OCI-LY7 (cell line): Measurements from ENCODE around the gene HHEX. TPM values are rescaled to one million over a fixed set of nuclear protein-coding genes. Genes with fewer than 3 reads are reported as not detected.

ENCODE experiments used
- BruUV-seq: library from RNA; stranded (reverse); fragments of 400-500 nt; replicated peaks from 2 replicates; lab custom pipeline; 2021; lab: Mats Ljungman, UMichigan
- CTCF ChIA-PET: fragments of 300-600 bp; sonication (Branson Sonifier 250); formaldehyde crosslinking; loops from one replicate; lab custom pipeline; 2022; ENCODE audit warnings: antibody characterized with exemption; ENCODE audit not compliant: unreplicated experiment; lab: Charles Lee
- POLR2A ChIA-PET: fragments of 300-600 bp; sonication (Branson Sonifier 250); formaldehyde crosslinking; loops from one replicate; lab custom pipeline; 2022; ENCODE audit warnings: antibody characterized with exemption; lab: Charles Lee
- DNase-seq: peaks from one replicate; pipeline ENCODE4 v3.0.0-alpha.2; 2015; ENCODE audit warnings: low spot score
- H2AFZ ChIP-seq: fragments of 200-600 bp; sonication (generic), shearing (Covaris generic); 2 replicates; pipeline ENCODE4 v1.6.1; 2014; ENCODE audit warnings: mild to moderate bottlenecking, antibody characterized with exemption, low read length, moderate library complexity
- H3K27ac ChIP-seq: fragments of 200-600 bp; sonication (generic); 2 replicates; pipeline ENCODE4 v1.5.1; 2014; ENCODE audit warnings: mixed run types, low read depth, mild to moderate bottlenecking, moderate library complexity, low read length, inconsistent platforms; ENCODE audit not compliant: poor library complexity, severe bottlenecking
- H3K36me3 ChIP-seq: fragments of 200-600 bp; sonication (generic); 2 replicates; pipeline ENCODE4 v1.6.1; 2014; ENCODE audit warnings: mild to moderate bottlenecking, antibody characterized with exemption, low read length, moderate library complexity, mixed read lengths; ENCODE audit not compliant: insufficient read depth
- H3K4me1 ChIP-seq: fragments of 200-600 bp; sonication (generic); 2 replicates; pipeline ENCODE4 v1.5.1; 2014; ENCODE audit warnings: mild to moderate bottlenecking, low read length; ENCODE audit not compliant: insufficient read depth, poor library complexity, severe bottlenecking
- H3K4me2 ChIP-seq: fragments of 200-600 bp; sonication (generic); 2 replicates; pipeline ENCODE4 v1.6.1; 2014; ENCODE audit warnings: mild to moderate bottlenecking, low read length
- H3K4me3 ChIP-seq: fragments of 200-600 bp; sonication (generic); 2 replicates; pipeline ENCODE4 v1.5.1; 2014; ENCODE audit warnings: mild to moderate bottlenecking, low read depth, low read length; ENCODE audit not compliant: poor library complexity, severe bottlenecking
- H3K79me2 ChIP-seq: fragments of 200-600 bp; sonication (generic); 2 replicates; pipeline ENCODE4 v1.6.1; 2016; ENCODE audit warnings: low read depth, mild to moderate bottlenecking, low read length, moderate library complexity, mixed read lengths; ENCODE audit not compliant: insufficient read depth
- H3K9me2 ChIP-seq: fragments of 200-600 bp; sonication (generic); 2 replicates; pipeline ENCODE4 v1.6.1; 2016; ENCODE audit warnings: mild to moderate bottlenecking, low read length, mixed read lengths; ENCODE audit not compliant: insufficient read depth
- H3K9me3 ChIP-seq: fragments of 200-600 bp; sonication (generic); 2 replicates; pipeline ENCODE4 v1.6.1; 2014; ENCODE audit warnings: mild to moderate bottlenecking, mixed run types, low read length, mixed read lengths
- H4K20me1 ChIP-seq: fragments of 200-600 bp; sonication (generic); 2 replicates; pipeline ENCODE4 v1.6.1; 2014; ENCODE audit warnings: mild to moderate bottlenecking, antibody characterized with exemption, low read length, moderate library complexity, mixed read lengths; ENCODE audit not compliant: insufficient read depth
- EZH2phosphoT487 ChIP-seq: fragments of 200-600 bp; sonication (generic); IDR thresholded peaks from 2 replicates; pipeline ENCODE4 v1.6.1; 2018; ENCODE audit warnings: low read depth, borderline replicate concordance, mild to moderate bottlenecking, mixed run types, antibody characterized with exemption, low read length, moderate library complexity, mixed read lengths
- intact Hi-C: fragments of 100-400 bp; cut with micrococcal nuclease; formaldehyde crosslinking; loops from one replicate; pipeline ENCODE4 v1.10.0; 2022; ENCODE audit not compliant: unreplicated experiment
- total RNA-seq, 2 experiments: library from RNA; depleted of rRNA in 1 of 2; stranded (reverse); fragments of >200 nt in 1 of 2; shearing (Covaris generic) in 1 of 2; gene quantifications; 2 replicates each; pipeline ENCODE4 v1.2.3, GENCODE V29; 2014 to 2022
- TF ChIP-seq, protein P1 (sequence below): fragments of 200-600 bp; sonication (generic); conservative IDR thresholded peaks from 2 replicates; pipeline ENCODE4 v1.5.1; 2014; ENCODE audit warnings: mild to moderate bottlenecking, antibody characterized with exemption, low read length, moderate library complexity, mixed read lengths

HHEX gene
- total RNA-seq, 2 experiments from 2014 or later = 1.6 to 2.8 TPM

GRCh38 chr10:92695679-92696605 lies 6.2 kb downstream of the HHEX start:
- Histone ChIP-seq H3K79me2 (no peaks in the 10 kb centered on the region), H3K9me3 (no peaks in the 10 kb centered on the region), H3K9me2 (no peaks in the 10 kb centered on the region), H3K4me3 (no peak overlapping the region), H2AFZ (no peak overlapping the region), H3K27ac (no peak overlapping the region), H4K20me1 (no peaks in the 10 kb centered on the region), H3K4me1 (peaks cover 26% of the 10 kb centered on the region), H3K36me3 (no peaks in the 10 kb centered on the region), H3K4me2 (no peak overlapping the region)
- BruUV-seq = no TSS peak
- no peak for DNase-seq
- intact Hi-C loops = no loop called here
- no peak for TF ChIP-seq EZH2phosphoT487
- TF ChIP-seq, protein P1, sequence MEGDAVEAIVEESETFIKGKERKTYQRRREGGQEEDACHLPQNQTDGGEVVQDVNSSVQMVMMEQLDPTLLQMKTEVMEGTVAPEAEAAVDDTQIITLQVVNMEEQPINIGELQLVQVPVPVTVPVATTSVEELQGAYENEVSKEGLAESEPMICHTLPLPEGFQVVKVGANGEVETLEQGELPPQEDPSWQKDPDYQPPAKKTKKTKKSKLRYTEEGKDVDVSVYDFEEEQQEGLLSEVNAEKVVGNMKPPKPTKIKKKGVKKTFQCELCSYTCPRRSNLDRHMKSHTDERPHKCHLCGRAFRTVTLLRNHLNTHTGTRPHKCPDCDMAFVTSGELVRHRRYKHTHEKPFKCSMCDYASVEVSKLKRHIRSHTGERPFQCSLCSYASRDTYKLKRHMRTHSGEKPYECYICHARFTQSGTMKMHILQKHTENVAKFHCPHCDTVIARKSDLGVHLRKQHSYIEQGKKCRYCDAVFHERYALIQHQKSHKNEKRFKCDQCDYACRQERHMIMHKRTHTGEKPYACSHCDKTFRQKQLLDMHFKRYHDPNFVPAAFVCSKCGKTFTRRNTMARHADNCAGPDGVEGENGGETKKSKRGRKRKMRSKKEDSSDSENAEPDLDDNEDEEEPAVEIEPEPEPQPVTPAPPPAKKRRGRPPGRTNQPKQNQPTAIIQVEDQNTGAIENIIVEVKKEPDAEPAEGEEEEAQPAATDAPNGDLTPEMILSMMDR = no peak
- CTCF ChIA-PET = no interaction called here
- POLR2A ChIA-PET = interaction anchor here (0.5 kb wide), 1 partner anchor 17 kb away, joined by 3 read pairs; no protein-coding TSS in a partner anchor

DNA sequence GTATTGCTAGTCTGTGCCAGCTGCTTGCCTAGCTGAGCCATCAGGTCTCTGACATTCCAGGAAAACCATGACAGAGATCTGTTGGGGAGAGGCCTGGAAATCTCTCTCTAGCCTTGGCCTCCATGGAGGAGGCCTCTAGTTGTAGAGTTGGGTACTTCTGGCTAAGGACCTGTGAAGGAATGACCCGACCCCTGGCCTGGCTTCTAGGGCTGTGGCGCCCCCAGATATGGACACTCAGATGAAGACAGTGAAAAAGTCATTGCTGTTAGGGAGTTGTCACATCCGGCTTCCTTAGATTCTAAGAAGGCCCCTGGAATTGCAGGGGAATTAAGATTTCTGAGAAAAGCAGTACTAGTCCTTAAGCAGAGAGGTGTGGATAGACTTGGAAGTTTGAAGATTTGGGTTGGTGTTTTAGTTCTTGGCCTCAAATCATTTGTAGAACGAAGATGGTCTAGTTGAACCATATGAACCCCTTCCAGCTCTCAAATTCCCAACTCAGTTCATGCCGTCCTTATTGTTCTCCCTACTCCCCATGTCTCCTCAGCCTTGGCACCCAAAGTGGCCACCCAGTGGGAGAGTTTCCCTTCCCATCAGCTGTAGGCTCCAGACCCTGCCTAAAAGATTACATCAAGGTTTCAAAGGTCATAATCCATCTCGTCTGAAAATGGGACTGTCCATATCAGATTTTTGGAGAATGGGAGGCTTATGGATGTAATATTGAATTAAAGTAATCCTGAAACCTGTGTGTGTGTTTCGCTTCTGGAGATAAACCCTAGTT lies 7.0 kb downstream of the HHEX start:
- H4K20me1 ChIP-seq = no peaks in the 10 kb centered on the region
- ChIA-PET POLR2A (interaction anchor here (0.5 to 1.2 kb wide), 2 partner anchors 18 to 31 kb away, joined by 3 read pairs; no protein-coding TSS in a partner anchor), CTCF (no interaction called here)
- intact Hi-C loops = no loop called here
- DNase-seq = no peak
- peaks cover 18% of the 10 kb centered on the region for H3K4me1 ChIP-seq
- H3K4me3 ChIP-seq = no peak overlapping the region
- no peaks in the 10 kb centered on the region for H3K36me3 ChIP-seq
- TF ChIP-seq EZH2phosphoT487 = no peak
- TF ChIP-seq, protein P1 = no peak
- H3K9me2 ChIP-seq = no peaks in the 10 kb centered on the region
- no TSS peak for BruUV-seq
- H3K9me3 ChIP-seq = no peaks in the 10 kb centered on the region
- no peak overlapping the region for H3K4me2 ChIP-seq
- no peaks in the 10 kb centered on the region for H3K79me2 ChIP-seq
- H2AFZ ChIP-seq = no peak overlapping the region
- no peak overlapping the region for H3K27ac ChIP-seq
